Measurements from ENCODE around the gene NUDT3.

- TF ChIP-seq EZH2phosphoT487 (IDR thresholded peaks at IDR 0.05; ENCODE audit: low read depth), result no peak
- no peak for TF ChIP-seq CTCF (IDR thresholded peaks at IDR 0.05; ENCODE audit: low read depth, low read length)
Measured at GRCh38 chr6:34374508-34374907, 18.0 kb downstream of the NUDT3 start.

Measured in OCI-LY3 (cell line).